Activated CD4-positive, alpha-beta T cell treated with anti-CD3 and anti-CD28 coated beads, Interleukin-2, amount 10 ng/mL, durations not matched to agents 24 days and 14 days (primary cell): ENCODE measurements around the gene DCTD. TPM values are rescaled to one million over a fixed set of nuclear protein-coding genes. Genes with fewer than 3 reads are reported as not detected.

Source experiments
- DNase-seq: peaks from one replicate; pipeline ENCODE4 v3.0.0; 2022
- H3K27ac Mint-ChIP-seq: one replicate; pipeline ENCODE4 v1.8.0; 2022; ENCODE audit warnings: mild to moderate bottlenecking, mixed read lengths
- H3K27me3 Mint-ChIP-seq: one replicate; pipeline ENCODE4 v1.8.0; 2022; ENCODE audit warnings: mixed read lengths
- H3K36me3 Mint-ChIP-seq: one replicate; pipeline ENCODE4 v1.8.0; 2022; ENCODE audit warnings: low read depth, mild to moderate bottlenecking, mixed read lengths
- H3K4me1 Mint-ChIP-seq: one replicate; pipeline ENCODE4 v1.8.0; 2021; ENCODE audit warnings: mixed read lengths
- H3K4me3 Mint-ChIP-seq: one replicate; pipeline ENCODE4 v1.8.0; 2022; ENCODE audit warnings: mild to moderate bottlenecking, moderate library complexity, mixed read lengths
- H3K9me3 Mint-ChIP-seq: one replicate; pipeline ENCODE4 v1.8.0; 2021; ENCODE audit warnings: mixed read lengths
- intact Hi-C: fragments of 100-400 bp; cut with micrococcal nuclease; formaldehyde crosslinking; loops from one replicate; pipeline ENCODE4 v1.15.1; 2023
- total RNA-seq: library from RNA; stranded (reverse); gene quantifications from 2 replicates; pipeline ENCODE4 v1.2.3, GENCODE V29; 2022

The DCTD gene
- total RNA-seq, 1 donor from 2014 or later: 125 TPM

DNA sequence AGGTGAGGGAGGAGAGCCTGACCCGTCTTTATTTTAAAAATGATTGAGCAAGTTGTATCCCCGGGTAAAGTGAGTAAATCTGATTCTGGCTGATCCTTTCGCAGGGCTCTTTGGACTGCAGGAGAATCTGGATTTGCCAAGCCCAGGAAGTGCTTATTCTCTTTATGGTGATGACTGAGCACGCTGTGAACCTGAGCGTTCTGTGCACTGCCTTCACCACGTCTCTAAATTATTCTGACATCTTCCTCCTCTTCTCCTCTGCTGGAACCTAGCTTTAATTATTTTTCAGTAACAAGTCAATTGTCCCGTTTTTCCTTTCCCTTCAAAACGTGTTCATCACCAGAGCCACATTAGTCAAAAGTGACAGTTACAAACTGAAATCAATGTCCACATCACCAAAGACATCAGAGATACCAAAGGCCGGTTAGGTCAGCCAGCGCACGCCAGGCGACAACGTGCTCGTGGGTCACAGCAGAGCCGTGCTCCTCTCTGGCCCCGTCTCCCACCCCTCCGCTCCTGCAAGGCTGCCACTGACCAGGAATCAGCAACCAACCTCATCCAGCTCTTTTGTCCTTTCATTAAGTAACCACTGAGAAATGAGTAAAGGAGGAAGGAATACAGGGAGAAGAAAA lies 74.3 kb downstream of the DCTD start:
- Mint-ChIP-seq H3K4me1 (no peaks in the 10 kb centered on the region), H3K9me3 (no peaks in the 10 kb centered on the region), H3K27ac (no peak overlapping the region), H3K36me3 (no peaks in the 10 kb centered on the region), H3K27me3 (no peaks in the 10 kb centered on the region), H3K4me3 (no peak overlapping the region)
- DNase-seq: no peak
- intact Hi-C loops: no loop called here

DNA sequence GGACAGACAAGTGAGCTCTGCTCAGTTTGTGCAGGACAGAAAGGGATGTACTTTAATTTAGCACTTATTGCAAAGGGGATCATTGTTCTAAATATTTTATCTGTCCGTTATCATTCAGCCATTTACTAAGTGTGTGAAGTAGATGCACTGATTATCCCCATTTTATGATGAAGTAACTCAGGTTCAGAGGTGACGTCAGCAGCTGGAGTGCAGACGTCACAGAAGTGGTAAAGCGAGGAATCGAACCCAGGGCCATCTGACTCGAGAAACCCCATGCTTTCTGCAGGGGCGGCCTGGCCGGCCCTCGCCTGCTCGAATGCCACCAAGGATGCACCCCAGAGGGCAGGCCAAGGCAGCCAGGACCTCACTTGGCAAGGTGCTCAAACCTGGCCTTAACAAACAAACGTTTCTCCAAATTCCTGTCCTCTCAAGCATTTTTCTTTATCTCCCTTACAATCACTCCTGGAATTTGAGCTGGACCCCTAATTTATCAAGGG lies 75.0 kb downstream of the DCTD start:
- no peak for DNase-seq
- Mint-ChIP-seq H3K4me1 (no peaks in the 10 kb centered on the region), H3K9me3 (no peaks in the 10 kb centered on the region), H3K27ac (no peak overlapping the region), H3K27me3 (no peaks in the 10 kb centered on the region), H3K4me3 (no peak overlapping the region), H3K36me3 (no peaks in the 10 kb centered on the region)
- intact Hi-C loops: no loop called here

DNA sequence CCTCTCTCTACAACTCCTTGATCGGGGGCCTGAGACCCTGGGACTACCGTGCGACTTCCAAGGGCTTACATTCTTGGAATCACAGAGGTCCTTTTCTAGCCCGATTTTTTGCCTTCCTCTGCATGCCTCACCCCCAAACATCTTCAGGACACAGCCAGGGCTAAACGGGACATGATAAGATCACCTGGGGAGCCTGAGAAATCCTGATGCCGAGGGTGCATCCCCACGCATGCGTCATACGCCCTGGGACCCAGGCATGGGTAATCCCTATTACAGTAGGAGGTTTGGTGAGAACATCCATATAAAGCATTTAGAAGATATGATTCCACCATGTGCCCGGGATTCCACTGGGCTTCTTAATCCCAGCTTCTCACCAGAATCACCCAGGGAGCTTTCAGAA lies 77.1 kb downstream of the DCTD start:
- Mint-ChIP-seq H3K4me3 (no peak overlapping the region), H3K9me3 (no peaks in the 10 kb centered on the region), H3K4me1 (no peaks in the 10 kb centered on the region), H3K27ac (no peak overlapping the region), H3K36me3 (no peaks in the 10 kb centered on the region), H3K27me3 (peaks cover 5% of the 10 kb centered on the region)
- no peak for DNase-seq
- intact Hi-C loops: no loop called here

Other genes starting within 250 kb of the DCTD start
- gene WWC2, start 181.9 kb upstream of the DCTD start, total RNA-seq: 0.40 and 0.45 TPM in 2 replicates